HG03354 (cell line): Measurements from ENCODE around the gene RAD9B.
"Not testable (repeated sequence)": the region's sequence is repeated elsewhere in the genome, so short reads cannot be mapped to it uniquely, and the experiment has no call there.

ENCODE experiments used
- ATAC-seq: cut with Tn5 transposase; IDR thresholded peaks from one replicate; pipeline ENCODE4 v1.9.1; 2021; ENCODE audit warnings: mild to moderate bottlenecking; ENCODE audit not compliant: unreplicated experiment, poor library complexity, severe bottlenecking

The RAD9B gene

GRCh38 chr12:110501752-110502738, at the start of gene RAD9B, which contains the start of gene VPS29:
TSS of gene RAD9B (plus strand) at chr12:110502331. CDS start at chr12:110502338, 7 bp downstream.
TSS of gene VPS29 (minus strand) at chr12:110502111. CDS start at chr12:110502051, 60 bp downstream.
- ATAC-seq = peak; percentile 95

- no peak for ATAC-seq
Measured at GRCh38 chr12:110453569-110454296, 48.4 kb upstream of the RAD9B start.

- ATAC-seq = no peak
Measured at GRCh38 chr12:110458756-110459155, 43.4 kb upstream of the RAD9B start.

- not testable (repeated sequence) for ATAC-seq
Measured at GRCh38 chr12:110461189-110461588, 40.9 kb upstream of the RAD9B start.

- no peak for ATAC-seq
Measured at GRCh38 chr12:110465024-110465423, 37.1 kb upstream of the RAD9B start.

- not testable (repeated sequence) for ATAC-seq
Measured at GRCh38 chr12:110465765-110466164, 36.4 kb upstream of the RAD9B start.

- ATAC-seq = no peak
Measured at GRCh38 chr12:110466791-110467190, 35.3 kb upstream of the RAD9B start.

GRCh38 chr12:110467847-110468213, 34.3 kb upstream of the RAD9B start:
- no peak for ATAC-seq

- peak; percentile 81 for ATAC-seq
Measured at GRCh38 chr12:110468214-110469048, 33.7 kb upstream of the RAD9B start, which contains the start of the genes FAM216A and GPN3. TSS of gene FAM216A (plus strand) at chr12:110468845. CDS start at chr12:110468876, 31 bp downstream. TSS of gene GPN3 (minus strand) at chr12:110468257. CDS start at chr12:110468203, 54 bp downstream.

- ATAC-seq = no peak
Measured at GRCh38 chr12:110475426-110475825, 26.7 kb upstream of the RAD9B start.

GRCh38 chr12:110498984-110499706, 3.0 kb upstream of the RAD9B start:
- ATAC-seq = no peak

- no peak for ATAC-seq
Measured at GRCh38 chr12:110501399-110501751, 756 bp upstream of the RAD9B start.

- no peak for ATAC-seq
Measured at GRCh38 chr12:110503432-110503831, 1.3 kb downstream of the RAD9B start.

- ATAC-seq = no peak
Measured at GRCh38 chr12:110505332-110505731, 3.2 kb downstream of the RAD9B start.

- no peak for ATAC-seq
Measured at GRCh38 chr12:110508071-110508586, 6.0 kb downstream of the RAD9B start.

- no peak for ATAC-seq
Measured at GRCh38 chr12:110513842-110514241, 11.7 kb downstream of the RAD9B start.

GRCh38 chr12:110514363-110514762, 12.2 kb downstream of the RAD9B start:
- no peak for ATAC-seq

GRCh38 chr12:110516995-110517394, 14.9 kb downstream of the RAD9B start:
- no peak for ATAC-seq

GRCh38 chr12:110518014-110518413, 15.9 kb downstream of the RAD9B start:
- ATAC-seq = not testable (repeated sequence)
